HEK293T (cell line): ENCODE results near the gene NOSIP.

Experiments
- ELF4 ChIP-seq: fragments of 450-650 bp; IDR thresholded peaks from 2 replicates; pipeline ENCODE4 v1.6.1; 2017; ENCODE audit warnings: antibody characterized with exemption
- FOXA1 ChIP-seq: fragments of 450-650 bp; IDR thresholded peaks from 2 replicates; pipeline ENCODE4 v1.6.1; 2016; ENCODE audit warnings: mild to moderate bottlenecking
- FOXK2 ChIP-seq: fragments of 450-650 bp; IDR thresholded peaks from 2 replicates; pipeline ENCODE4 v1.6.1; 2016; ENCODE audit warnings: mild to moderate bottlenecking
- HDGF ChIP-seq: fragments of 450-650 bp; IDR thresholded peaks from 2 replicates; pipeline ENCODE4 v1.6.1; 2017; ENCODE audit warnings: antibody characterized with exemption, borderline replicate concordance
- L3MBTL2 ChIP-seq: fragments of 450-650 bp; conservative IDR thresholded peaks from 2 replicates; pipeline ENCODE4 v1.6.1; 2016; ENCODE audit warnings: mild to moderate bottlenecking
- LEF1 ChIP-seq: fragments of 450-650 bp; IDR thresholded peaks from 2 replicates; pipeline ENCODE4 v1.6.1; 2017; ENCODE audit warnings: mild to moderate bottlenecking, borderline replicate concordance
- NFRKB ChIP-seq: fragments of 450-650 bp; IDR thresholded peaks from 2 replicates; pipeline ENCODE4 v1.6.1; 2016; ENCODE audit warnings: mild to moderate bottlenecking, moderate library complexity
- SP1 ChIP-seq: fragments of 450-650 bp; IDR thresholded peaks from 2 replicates; pipeline ENCODE4 v1.6.1; 2017
- TARDBP ChIP-seq: fragments of 450-650 bp; IDR thresholded peaks from 2 replicates; pipeline ENCODE4 v1.6.1; 2016
- ZNF384 ChIP-seq: fragments of 450-650 bp; IDR thresholded peaks from 2 replicates; pipeline ENCODE4 v1.6.1; 2016

DNA sequence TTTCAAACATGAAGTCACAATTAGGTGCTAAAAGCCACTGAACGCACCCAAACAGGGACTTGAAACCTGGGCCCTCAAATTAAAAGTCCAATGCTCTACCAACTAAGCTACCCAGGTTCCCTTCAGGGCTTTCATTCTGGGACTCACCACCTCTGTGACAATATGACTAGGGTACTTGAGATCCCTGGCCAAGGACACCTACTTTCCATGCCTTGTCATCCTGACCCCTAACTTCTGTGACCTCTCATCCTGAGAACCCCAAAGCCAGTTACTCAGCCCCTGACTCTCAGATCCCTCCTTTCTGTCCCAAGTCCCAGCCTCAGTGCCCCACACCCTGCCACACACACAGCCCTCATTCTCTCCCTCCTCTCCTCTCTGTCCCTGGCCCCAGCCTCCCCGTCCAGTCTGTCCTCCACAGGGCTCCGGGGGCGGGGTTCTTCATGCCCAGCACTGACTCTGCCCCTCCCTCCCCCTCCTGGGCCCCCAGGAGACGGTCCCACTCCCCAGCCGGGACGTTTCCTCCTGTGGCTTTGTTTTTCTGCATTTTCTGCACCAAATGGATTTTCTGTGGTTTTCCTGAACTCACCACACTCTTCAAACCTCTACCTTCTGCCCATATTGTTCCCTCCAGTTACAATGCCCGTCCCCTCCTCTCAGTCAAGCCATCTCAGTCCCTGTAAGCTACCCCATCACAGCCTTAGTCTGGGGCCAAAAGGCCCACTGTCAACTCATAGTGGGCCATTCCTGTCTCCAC lies 45.5 kb downstream of the NOSIP start:
- TF ChIP-seq ELF4 (no peak), ZNF384 (no peak), SP1 (no peak), LEF1 (no peak), HDGF (no peak), TARDBP (no peak), L3MBTL2 (no peak), FOXA1 (no peak), NFRKB (no peak), FOXK2 (no peak)
